HG03565 (cell line): Measurements from ENCODE around the gene MR1.
A peak's percentile ranks its signal among the peaks of the same experiment; 100 is the strongest.

Experiments
- ATAC-seq: cut with Tn5 transposase; IDR thresholded peaks from one replicate; pipeline ENCODE4 v1.9.1; 2021; ENCODE audit warnings: mild to moderate bottlenecking, moderate library complexity; ENCODE audit not compliant: unreplicated experiment

MR1 gene

GRCh38 chr1:181105134-181106021 lies 71.6 kb downstream of the MR1 start:
- peak; percentile 52 for ATAC-seq

- no peak for ATAC-seq
These were observed 72.2 kb downstream of the MR1 start for GRCh38 chr1:181106022-181106312.

- ATAC-seq, result no peak
These were observed 72.7 kb downstream of the MR1 start for GRCh38 chr1:181106479-181106878.

DNA sequence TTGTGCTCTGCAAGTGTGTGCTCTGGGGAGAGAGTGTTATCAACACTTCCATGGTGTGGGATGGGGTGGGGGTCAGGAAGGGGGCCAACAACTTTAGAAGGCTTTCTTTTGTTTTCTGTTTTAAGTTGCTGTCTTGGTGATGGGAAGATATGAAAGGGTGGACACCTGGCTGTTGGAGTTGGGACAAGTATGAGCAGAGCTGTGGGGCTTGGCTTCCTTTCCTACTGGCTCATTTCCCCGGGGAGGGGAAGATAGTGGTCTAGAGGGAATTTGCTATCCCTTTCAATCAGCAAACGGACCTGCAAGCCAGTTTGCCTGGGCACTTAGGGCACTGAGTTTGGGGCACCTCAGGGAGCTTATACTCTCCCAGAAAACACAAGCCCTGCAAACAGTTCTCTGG lies 73.9 kb downstream of the MR1 start:
- ATAC-seq, result no peak

GRCh38 chr1:181108304-181108867 lies 74.6 kb downstream of the MR1 start:
- no peak for ATAC-seq

DNA sequence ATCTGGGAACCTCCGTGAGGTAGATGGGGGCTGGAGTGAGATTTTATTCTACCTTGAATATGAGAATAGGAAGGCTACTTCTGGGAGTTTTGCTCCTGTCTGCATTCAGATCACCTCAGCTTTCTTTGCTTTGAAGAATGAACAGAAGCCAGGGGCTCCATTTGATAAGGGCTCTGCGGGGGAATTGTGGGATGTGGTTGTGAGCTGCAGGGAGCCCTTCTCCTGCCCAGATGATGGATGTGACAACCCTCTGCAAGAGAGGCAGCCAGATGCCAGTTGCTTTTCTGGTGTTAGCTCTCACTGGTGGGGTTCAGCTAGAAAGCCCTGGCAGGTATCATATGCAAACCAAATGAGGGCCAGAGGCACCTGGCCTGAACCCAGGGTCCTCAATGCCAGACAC lies 76.2 kb downstream of the MR1 start:
- no peak for ATAC-seq
